Measurements from ENCODE around the gene TEAD4.
A peak's percentile ranks its signal among the peaks of the same experiment; 100 is the strongest.

Gene TEAD4

DNA sequence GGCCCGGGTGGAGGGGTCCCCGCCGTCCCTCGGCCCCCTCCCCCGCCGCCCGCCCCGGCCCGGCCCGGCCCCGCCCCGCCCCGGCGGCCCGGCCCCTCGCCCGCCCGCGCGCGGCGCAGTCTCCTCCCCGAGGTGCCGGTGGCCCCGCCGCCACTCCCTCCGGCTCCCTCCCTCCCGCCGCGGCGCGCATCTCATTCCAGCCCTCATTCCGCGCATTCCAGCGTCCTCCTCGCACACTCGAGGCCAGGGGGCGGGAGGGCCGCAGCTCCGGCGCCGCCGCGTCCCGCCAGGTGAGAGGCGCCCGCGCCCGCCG, at the start of gene TEAD4:
TEAD4 (plus strand) TSS at position 206 of the 313 bp plus-strand sequence.
- no peak for DNase-seq

- no peak for DNase-seq
Observed at GRCh38 chr12:2912216-2912575, 47.0 kb upstream of the TEAD4 start.

DNA sequence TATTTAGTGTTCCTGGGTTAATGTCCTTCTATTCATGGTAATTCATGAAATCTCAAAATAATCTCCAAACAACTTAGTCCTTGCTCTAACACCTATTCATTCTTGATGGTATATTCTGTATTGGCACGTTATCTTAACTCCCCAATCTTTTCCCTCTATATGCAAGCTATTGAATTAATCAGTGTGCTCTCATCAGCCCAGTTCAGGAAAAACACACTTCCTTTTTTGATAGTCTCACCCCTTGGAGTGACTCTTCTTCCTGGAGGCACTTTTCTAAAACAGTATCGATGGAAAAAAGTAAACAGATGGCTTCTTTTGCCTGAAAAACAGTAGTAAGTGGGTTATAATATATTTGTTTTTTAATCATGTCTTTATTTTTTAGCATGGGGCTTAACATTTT, 39.9 kb upstream of the TEAD4 start:
- no peak for DNase-seq

DNA sequence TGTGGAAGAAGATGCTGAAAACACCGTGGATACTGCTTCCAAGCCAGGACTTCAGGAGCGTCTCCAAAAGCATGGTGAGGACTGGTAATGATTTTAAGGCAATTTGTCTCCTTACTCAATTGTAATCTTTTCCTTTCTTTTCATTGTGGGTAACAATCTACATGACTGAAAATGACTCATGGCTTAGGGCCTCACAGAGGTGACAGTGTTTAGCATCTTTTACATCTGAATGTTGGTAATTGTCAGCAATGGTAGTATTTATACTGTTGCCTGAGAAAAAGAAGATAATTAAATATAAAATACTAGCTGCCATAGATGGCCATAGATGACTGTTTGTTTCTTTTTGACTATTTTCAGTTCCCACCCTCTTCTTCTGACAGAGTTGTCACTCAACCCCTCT, 36.9 kb upstream of the TEAD4 start:
- DNase-seq: no peak

DNA sequence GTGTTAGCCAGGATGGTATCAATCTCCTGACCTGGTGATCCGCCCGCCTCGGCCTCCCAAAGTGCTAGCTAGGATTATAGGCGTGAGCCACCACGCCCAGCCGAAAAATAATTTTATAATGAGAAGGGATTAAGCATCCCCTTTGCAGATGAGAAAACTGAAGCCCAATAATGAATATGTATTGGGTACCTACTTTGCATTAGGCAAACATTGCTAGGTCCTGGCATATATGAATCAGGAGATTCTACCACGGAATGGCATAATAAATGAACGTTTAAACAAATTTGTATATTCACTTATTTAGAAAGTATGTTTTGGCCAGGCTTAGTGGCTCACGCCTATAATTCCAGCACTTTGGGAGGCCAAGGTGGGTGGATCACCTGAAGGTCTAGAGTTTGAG, 36.1 kb upstream of the TEAD4 start:
- no peak for DNase-seq

DNA sequence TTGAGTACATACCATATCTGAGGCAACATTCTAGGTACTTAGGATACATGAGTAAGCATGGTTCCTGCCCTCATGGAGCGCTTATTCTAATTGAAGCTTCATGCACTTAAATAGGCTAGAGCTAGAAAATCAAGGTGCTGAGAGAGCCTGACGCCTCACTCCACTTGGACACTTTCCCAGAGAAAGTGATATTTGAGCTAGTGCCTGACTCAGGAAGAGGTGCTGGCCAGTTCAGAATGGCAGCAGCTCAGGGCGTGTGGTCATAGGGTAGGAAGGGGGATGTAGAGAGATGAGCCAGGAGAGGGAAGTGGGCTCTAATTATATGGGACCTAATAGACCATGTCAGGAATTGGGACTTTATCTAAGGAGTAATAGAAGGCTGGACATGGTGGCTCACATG, 35.2 kb upstream of the TEAD4 start:
- DNase-seq: no peak

GRCh38 chr12:2925322-2925995, 33.7 kb upstream of the TEAD4 start:
- peak; percentile 9 for DNase-seq

DNA sequence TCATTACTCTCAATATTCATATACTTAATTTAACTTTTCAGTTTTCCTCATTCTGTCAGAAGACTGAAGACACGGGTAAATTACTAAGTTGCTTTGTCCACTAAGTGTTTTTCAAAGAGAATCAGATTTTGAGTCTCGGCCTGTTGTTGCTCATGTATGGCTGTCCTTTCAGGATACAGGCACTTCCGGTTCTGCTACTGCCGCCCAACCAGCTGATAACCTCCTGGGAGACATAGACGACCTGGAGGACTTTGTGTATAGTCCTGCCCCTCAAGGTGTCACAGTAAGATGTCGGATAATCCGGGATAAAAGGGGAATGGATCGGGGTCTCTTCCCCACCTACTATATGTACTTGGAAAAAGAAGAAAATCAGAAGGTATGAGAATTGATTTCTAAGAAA, 28.3 kb upstream of the TEAD4 start:
- DNase-seq: no peak

DNA sequence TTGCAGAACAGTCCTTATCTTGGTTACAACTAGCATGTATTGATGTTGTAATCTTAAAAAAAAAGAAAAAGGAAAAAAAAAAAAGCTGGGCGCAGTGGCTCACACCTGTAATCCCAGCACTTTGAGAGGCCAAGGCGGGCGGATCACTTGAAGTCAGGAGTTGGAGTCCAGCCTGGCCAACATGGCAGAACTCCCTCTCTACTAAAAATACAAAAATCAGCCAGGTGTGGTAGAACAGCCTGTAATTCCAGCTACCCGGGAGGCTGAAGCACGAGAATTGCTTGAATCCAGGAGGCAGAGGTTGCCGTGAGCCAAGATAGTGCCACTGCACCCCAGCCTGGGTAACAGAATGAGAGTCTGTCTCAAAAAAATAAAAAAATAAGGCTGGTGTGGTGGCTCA, 25.6 kb upstream of the TEAD4 start:
- DNase-seq: no peak

GRCh38 chr12:2934371-2934770, 24.8 kb upstream of the TEAD4 start:
- DNase-seq: no peak

GRCh38 chr12:2936301-2936700, 22.9 kb upstream of the TEAD4 start:
- no peak for DNase-seq

GRCh38 chr12:2937500-2937899, 21.7 kb upstream of the TEAD4 start:
- no peak for DNase-seq

DNA sequence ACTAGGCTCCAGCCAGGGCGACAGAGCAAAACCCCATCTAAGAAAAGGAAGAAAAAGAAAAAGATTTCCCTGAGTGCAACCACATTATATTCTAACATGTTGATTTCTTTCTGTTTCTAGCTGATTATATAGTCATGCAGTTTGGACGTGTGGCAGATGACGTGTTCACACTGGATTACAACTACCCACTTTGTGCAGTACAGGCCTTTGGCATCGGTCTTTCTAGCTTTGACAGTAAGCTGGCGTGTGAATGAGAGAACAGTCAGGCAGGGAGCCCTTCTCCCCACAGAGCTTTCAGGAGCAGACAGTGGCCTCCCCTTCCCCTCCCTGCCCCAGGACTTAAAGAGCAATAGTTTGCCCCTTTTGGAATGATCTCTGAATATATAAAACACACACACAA, 20.0 kb upstream of the TEAD4 start:
- DNase-seq: no peak

GRCh38 chr12:2940564-2940963, 18.6 kb upstream of the TEAD4 start:
- DNase-seq: no peak

- DNase-seq: no peak
Observed at GRCh38 chr12:2941524-2941923, 17.7 kb upstream of the TEAD4 start.

DNA sequence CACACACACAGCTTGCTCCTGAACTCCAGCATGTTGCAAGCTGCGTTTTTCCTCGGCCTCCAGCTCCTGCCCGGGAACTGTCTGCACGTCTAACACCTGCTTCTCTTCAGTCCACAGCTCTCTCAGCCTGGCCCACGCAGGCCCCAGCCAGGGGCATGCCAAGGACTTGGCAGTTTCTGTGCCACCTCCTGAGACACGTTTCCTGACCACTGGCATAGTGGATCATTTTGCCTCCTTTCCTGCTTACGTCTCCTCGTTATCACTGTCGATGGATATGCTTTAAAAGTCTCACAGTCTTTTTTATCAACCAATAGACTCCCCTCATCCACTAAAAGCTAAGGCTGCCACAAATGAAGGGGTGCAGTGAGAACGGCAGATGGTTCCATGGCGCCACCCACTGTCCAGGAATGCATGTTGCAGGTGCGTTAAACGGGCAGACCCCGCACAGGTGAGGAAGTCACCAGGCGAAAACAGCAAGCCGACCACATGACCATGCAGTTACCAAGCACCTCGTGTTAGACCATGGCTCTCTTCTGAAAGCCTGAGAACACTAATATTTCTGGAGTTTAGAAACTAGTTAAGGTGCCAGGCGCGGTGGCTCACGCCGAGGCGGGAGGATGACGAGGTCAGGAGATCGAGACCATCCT, 14.7 kb upstream of the TEAD4 start:
- peak; percentile 16 for DNase-seq

DNA sequence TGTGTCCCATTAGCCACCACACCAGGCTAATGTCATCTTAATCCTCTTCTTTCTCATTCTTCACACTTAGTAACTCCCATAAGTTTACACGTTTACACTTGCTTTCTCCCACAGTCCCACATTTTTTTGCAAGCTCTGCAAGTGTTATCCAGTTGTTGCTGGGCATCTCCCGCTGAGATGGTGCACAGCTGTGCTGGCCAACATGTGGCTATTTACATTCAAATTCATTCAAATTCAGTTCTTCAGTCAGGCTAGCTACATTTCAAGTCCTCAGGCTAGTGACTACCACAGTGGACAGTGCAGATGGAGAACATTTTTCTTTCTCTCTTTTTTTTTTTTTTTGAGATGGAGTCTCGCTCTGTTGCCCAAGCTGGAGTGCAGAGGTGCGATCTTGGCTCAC, 9.8 kb upstream of the TEAD4 start:
- no peak for DNase-seq

DNA sequence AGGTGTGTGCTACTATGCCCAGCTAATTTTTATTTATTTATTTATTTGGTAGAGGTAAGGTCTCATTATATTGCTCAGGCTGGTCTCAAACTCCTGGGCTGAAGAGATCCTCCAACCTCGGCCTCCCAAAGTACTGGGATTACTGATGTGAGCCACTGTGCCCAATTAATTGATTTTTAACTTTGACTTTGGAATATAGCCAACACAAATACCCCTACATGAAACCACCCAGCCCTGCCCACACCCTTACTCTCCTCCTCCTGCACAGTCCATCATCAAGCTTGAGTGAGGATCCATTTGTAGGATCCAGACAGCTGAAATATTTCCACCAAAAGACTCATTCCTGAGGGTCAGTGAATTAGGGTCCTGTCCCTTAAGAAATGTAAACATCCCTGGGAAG, 3.3 kb upstream of the TEAD4 start:
- no peak for DNase-seq

DNA sequence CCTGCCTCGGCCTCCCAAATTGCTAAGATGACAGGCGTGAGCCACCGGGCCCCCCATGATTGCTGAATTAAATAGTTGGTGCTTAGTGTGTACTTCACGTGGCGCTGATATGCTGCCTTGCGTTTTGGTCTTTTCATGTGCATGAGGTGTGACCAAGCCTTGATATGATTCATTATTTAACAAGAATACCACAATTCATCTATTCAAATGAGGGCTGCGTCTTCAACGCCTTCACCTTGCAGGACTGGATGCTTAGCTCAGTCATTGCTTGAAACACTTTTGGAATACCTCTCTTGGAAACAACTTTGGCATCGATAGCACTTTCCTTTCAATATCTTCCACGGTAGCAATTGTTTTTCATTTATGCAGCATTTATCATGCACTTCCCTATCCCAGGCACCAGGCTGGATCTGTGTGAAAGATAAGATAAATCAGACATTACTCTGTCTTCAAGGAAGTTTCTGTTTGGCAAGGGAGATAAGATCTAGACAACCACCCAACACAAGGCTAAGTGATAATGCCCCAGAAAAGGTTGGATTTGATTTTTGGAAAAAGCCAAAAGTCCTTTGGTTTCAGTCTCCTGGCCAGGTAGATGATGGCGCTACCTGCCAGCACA, 1.3 kb upstream of the TEAD4 start:
- no peak for DNase-seq

- DNase-seq: no peak
Observed at GRCh38 chr12:2958432-2959191, 585 bp upstream of the TEAD4 start.

- DNase-seq: no peak
Observed at GRCh38 chr12:2959505-2960389, 550 bp downstream of the TEAD4 start.

GRCh38 chr12:2960390-2960956, 1.3 kb downstream of the TEAD4 start:
- no peak for DNase-seq
